Brain microvascular endothelial cell (primary cell): ENCODE data around the gene CREBRF.
"Not testable (repeated sequence)": the region's sequence is repeated elsewhere in the genome, so short reads cannot be mapped to it uniquely, and the experiment has no call there.

Experiments used
- DNase-seq: peaks from one replicate; pipeline ENCODE4 v3.0.0-alpha.2; 2020
- H3K27ac ChIP-seq: fragments of 250-450 bp; sonication (Bioruptor Pico); 2 replicates; pipeline ENCODE4 v1.5.1; 2020; ENCODE audit warnings: mild to moderate bottlenecking, moderate library complexity
- H3K27me3 ChIP-seq: fragments of 250-450 bp; sonication (Bioruptor Pico); replicated peaks from 2 replicates; pipeline ENCODE4 v1.5.1; 2020; ENCODE audit warnings: mild to moderate bottlenecking
- H3K36me3 ChIP-seq: fragments of 250-450 bp; sonication (Bioruptor Pico); replicated peaks from 2 replicates; pipeline ENCODE4 v1.5.1; 2020; ENCODE audit warnings: mild to moderate bottlenecking
- H3K4me3 ChIP-seq: 2 replicates; pipeline ENCODE4 v1.5.1; 2011; ENCODE audit warnings: low read depth, mild to moderate bottlenecking, control low read depth, low read length, moderate library complexity
- in situ Hi-C: cut with HindIII; loops from 2 replicates; pipeline ENCODE4 v1.10.0; 2017; ENCODE audit warnings: low sequenced_read_pairs, low pct_ligation_motif_present
- TF ChIP-seq, protein P1 (sequence below): IDR thresholded peaks from 2 replicates; pipeline ENCODE4 v1.5.1; 2011; ENCODE audit warnings: low read depth, mild to moderate bottlenecking, moderate library complexity, low read length, control low read depth, inconsistent platforms; ENCODE audit errors: missing control alignments

The CREBRF gene

DNA sequence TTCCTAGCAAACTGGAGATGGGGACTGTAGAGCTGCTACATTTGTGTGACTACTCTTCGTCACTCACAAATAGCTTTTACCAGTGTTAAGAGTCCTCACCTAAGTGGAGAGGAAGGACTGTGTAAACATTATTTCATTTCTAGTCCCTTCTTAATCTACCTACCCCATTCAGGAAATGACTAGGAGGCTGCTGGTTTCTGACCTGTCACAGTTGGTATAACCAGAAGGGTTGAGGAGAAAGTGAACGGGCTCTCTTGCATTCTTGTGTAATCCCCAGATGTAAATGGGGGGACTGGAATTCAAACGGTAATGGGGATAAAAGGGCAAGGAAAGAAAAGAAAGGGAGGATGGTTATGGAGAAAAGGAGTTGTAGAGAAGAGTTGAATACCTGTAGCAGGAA lies 52.8 kb downstream of the CREBRF start:
- H3K36me3 ChIP-seq: no peaks in the 10 kb centered on the region
- no peak overlapping the region for H3K4me3 ChIP-seq
- DNase-seq: no peak
- TF ChIP-seq, protein P1, sequence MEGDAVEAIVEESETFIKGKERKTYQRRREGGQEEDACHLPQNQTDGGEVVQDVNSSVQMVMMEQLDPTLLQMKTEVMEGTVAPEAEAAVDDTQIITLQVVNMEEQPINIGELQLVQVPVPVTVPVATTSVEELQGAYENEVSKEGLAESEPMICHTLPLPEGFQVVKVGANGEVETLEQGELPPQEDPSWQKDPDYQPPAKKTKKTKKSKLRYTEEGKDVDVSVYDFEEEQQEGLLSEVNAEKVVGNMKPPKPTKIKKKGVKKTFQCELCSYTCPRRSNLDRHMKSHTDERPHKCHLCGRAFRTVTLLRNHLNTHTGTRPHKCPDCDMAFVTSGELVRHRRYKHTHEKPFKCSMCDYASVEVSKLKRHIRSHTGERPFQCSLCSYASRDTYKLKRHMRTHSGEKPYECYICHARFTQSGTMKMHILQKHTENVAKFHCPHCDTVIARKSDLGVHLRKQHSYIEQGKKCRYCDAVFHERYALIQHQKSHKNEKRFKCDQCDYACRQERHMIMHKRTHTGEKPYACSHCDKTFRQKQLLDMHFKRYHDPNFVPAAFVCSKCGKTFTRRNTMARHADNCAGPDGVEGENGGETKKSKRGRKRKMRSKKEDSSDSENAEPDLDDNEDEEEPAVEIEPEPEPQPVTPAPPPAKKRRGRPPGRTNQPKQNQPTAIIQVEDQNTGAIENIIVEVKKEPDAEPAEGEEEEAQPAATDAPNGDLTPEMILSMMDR: no peak
- in situ Hi-C loops: no loop called here
- H3K27ac ChIP-seq: no peak overlapping the region
- H3K27me3 ChIP-seq: no peaks in the 10 kb centered on the region

GRCh38 chr5:173114536-173114935 lies 58.4 kb downstream of the CREBRF start:
- H3K36me3 ChIP-seq: no peaks in the 10 kb centered on the region
- TF ChIP-seq, protein P1: no peak
- in situ Hi-C loops: no loop called here

GRCh38 chr5:173119719-173120118 lies 63.6 kb downstream of the CREBRF start:
- Histone ChIP-seq H3K27me3 (no peaks in the 10 kb centered on the region), H3K27ac (no peak overlapping the region), H3K4me3 (no peak overlapping the region), H3K36me3 (no peaks in the 10 kb centered on the region)
- TF ChIP-seq, protein P1: no peak
- in situ Hi-C loops: no loop called here
- no peak for DNase-seq

More at GRCh38 chr5:173114536-173114935, 58.4 kb downstream of the CREBRF start:
- no peak overlapping the region for H3K4me3 ChIP-seq
- H3K27ac ChIP-seq: no peak overlapping the region
- H3K27me3 ChIP-seq: no peaks in the 10 kb centered on the region
- DNase-seq: no peak

DNA sequence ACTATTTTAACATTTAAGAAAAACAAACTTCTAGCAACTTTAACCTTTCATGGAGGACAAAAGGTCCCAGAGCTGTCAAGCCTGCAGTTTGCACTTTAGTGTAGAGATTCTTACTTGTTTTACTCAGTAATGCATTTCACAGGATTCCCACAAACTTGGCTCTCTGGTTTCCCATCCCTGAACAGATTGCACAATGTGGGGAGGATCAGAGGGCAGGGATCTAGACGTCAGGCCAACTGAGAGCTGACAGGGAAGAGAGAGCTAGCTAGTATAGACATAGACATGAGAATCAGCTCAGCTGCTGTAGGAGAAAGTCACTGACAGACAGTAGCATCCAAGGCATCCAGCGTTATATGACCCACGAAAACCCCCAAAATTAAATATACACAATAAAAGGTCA lies 67.3 kb downstream of the CREBRF start:
- peak; percentile 30 for DNase-seq
- no peaks in the 10 kb centered on the region for H3K27me3 ChIP-seq
- in situ Hi-C loops: no loop called here

GRCh38 chr5:173132166-173132565 lies 76.0 kb downstream of the CREBRF start:
- H3K27me3 ChIP-seq, H3K36me3 ChIP-seq, DNase-seq, H3K4me3 ChIP-seq, H3K27ac ChIP-seq, in situ Hi-C loops: not testable (repeated sequence)

More for the DNA sequence above, 67.3 kb downstream of the CREBRF start:
- Histone ChIP-seq H3K36me3 (no peaks in the 10 kb centered on the region), H3K27ac (no peak overlapping the region), H3K4me3 (no peak overlapping the region)
- TF ChIP-seq, protein P1: no peak

GRCh38 chr5:173138707-173139106 lies 82.6 kb downstream of the CREBRF start:
- no peaks in the 10 kb centered on the region for H3K36me3 ChIP-seq
- TF ChIP-seq, protein P1: no peak
- no peaks in the 10 kb centered on the region for H3K27me3 ChIP-seq
- H3K4me3 ChIP-seq: no peak overlapping the region
- DNase-seq: no peak
- H3K27ac ChIP-seq: no peak overlapping the region
- in situ Hi-C loops: no loop called here
